Parathyroid adenoma (tissue), 2 donors: ENCODE data around the gene GSTT2B.
"Not testable (repeated sequence)": the region's sequence is repeated elsewhere in the genome, so short reads cannot be mapped to it uniquely, and the experiment has no call there.

ENCODE experiments used
- H2AFZ ChIP-seq: fragments of 300-600 bp; sonication (generic); one replicate; pipeline ENCODE4 v1.7.0; 2017; ENCODE audit warnings: antibody characterized with exemption, mild to moderate bottlenecking
- H3K27ac ChIP-seq: fragments of 300-600 bp; sonication (generic); one replicate; pipeline ENCODE4 v1.7.0; 2017
- H3K27me3 ChIP-seq: fragments of 300-600 bp; sonication (generic); one replicate; pipeline ENCODE4 v1.7.0; 2017; ENCODE audit warnings: low read length; ENCODE audit not compliant: control insufficient read depth, insufficient read depth
- H3K36me3 ChIP-seq: fragments of 300-600 bp; sonication (generic); one replicate; pipeline ENCODE4 v1.7.0; 2017; ENCODE audit warnings: low read length; ENCODE audit not compliant: control insufficient read depth, insufficient read depth
- H3K4me1 ChIP-seq: fragments of 300-600 bp; sonication (generic); one replicate; pipeline ENCODE4 v1.7.0; 2017; ENCODE audit warnings: control low read depth
- H3K4me2 ChIP-seq: fragments of 300-600 bp; sonication (generic); one replicate; pipeline ENCODE4 v1.7.0; 2017; ENCODE audit warnings: low read length
- H3K4me3 ChIP-seq: fragments of 300-600 bp; sonication (generic); one replicate; pipeline ENCODE4 v1.7.0; 2017; ENCODE audit warnings: low read depth, low read length
- H3K79me2 ChIP-seq: fragments of 300-600 bp; sonication (generic); one replicate; pipeline ENCODE4 v1.7.0; 2017; ENCODE audit warnings: control low read depth
- H3K9ac ChIP-seq: fragments of 300-600 bp; sonication (generic); one replicate; pipeline ENCODE4 v1.7.0; 2017; ENCODE audit warnings: mild to moderate bottlenecking
- H3K9me3 ChIP-seq: fragments of 300-600 bp; sonication (generic); one replicate; pipeline ENCODE4 v1.7.0; 2017; ENCODE audit warnings: low read length; ENCODE audit not compliant: control insufficient read depth
- CTCF ChIP-seq: fragments of 300-600 bp; sonication (generic); IDR thresholded peaks from one replicate; pipeline ENCODE4 v1.7.0; 2017; ENCODE audit warnings: antibody characterized with exemption, mild to moderate bottlenecking
- donor health status: primary hyperparathyroidism.

The GSTT2B gene

DNA sequence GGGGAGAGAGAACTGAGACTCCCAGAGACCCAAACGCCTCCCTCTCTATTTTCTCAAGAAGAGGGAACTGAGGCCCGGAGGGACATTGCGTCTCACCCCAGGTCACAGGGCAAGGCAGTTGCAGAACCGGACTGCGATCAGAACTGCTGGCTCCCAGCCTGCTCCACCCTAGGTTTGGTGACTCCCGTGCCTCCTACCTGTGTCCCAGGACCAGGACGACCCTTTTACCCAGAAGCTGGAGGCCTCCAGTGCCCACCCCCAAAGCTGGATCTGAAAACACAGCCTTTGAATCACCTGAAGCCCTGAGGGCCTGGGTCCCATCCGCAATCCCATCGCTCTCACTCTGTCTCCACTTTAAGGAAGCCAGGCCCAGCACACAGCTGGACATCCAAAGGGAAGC, 42.9 kb upstream of the GSTT2B start:
- H3K79me2 ChIP-seq, result no peaks in the 10 kb centered on the region
- no peak for TF ChIP-seq CTCF
- H2AFZ ChIP-seq, result no peak overlapping the region
- H3K4me2 ChIP-seq, result no peak overlapping the region
- no peaks in the 10 kb centered on the region for H3K9me3 ChIP-seq
- H3K9ac ChIP-seq, result no peak overlapping the region
- no peaks in the 10 kb centered on the region for H3K27me3 ChIP-seq
- H3K36me3 ChIP-seq, result no peaks in the 10 kb centered on the region
- H3K27ac ChIP-seq, result no peak overlapping the region
- no peaks in the 10 kb centered on the region for H3K4me1 ChIP-seq
- no peak overlapping the region for H3K4me3 ChIP-seq

- no peak overlapping the region for H3K27ac ChIP-seq
- H3K4me1 ChIP-seq, result no peaks in the 10 kb centered on the region
- no peak overlapping the region for H3K4me2 ChIP-seq
- H3K79me2 ChIP-seq, result no peaks in the 10 kb centered on the region
- no peak for TF ChIP-seq CTCF
- H3K9me3 ChIP-seq, result no peaks in the 10 kb centered on the region
- H3K4me3 ChIP-seq, result no peak overlapping the region
- H3K27me3 ChIP-seq, result no peaks in the 10 kb centered on the region
- H3K9ac ChIP-seq, result no peak overlapping the region
- H3K36me3 ChIP-seq, result no peaks in the 10 kb centered on the region
- no peak overlapping the region for H2AFZ ChIP-seq
These were observed 41.9 kb upstream of the GSTT2B start for GRCh38 chr22:24002851-24003250.

GRCh38 chr22:24002272-24002671, 41.3 kb upstream of the GSTT2B start:
- H3K27ac ChIP-seq, result no peak overlapping the region
- H3K27me3 ChIP-seq, result no peaks in the 10 kb centered on the region
- H3K4me3 ChIP-seq, result no peak overlapping the region
- no peak for TF ChIP-seq CTCF
- H3K4me1 ChIP-seq, result no peaks in the 10 kb centered on the region
- no peaks in the 10 kb centered on the region for H3K36me3 ChIP-seq
- no peak overlapping the region for H3K4me2 ChIP-seq
- no peak overlapping the region for H2AFZ ChIP-seq
- H3K9ac ChIP-seq, result no peak overlapping the region
- no peaks in the 10 kb centered on the region for H3K9me3 ChIP-seq
- no peaks in the 10 kb centered on the region for H3K79me2 ChIP-seq

GRCh38 chr22:24001314-24001713, 40.3 kb upstream of the GSTT2B start:
- H3K36me3 ChIP-seq, result no peaks in the 10 kb centered on the region
- H3K9me3 ChIP-seq, result no peaks in the 10 kb centered on the region
- no peak overlapping the region for H3K9ac ChIP-seq
- no peak for TF ChIP-seq CTCF
- H3K79me2 ChIP-seq, result no peaks in the 10 kb centered on the region
- no peak overlapping the region for H3K27ac ChIP-seq
- H3K4me1 ChIP-seq, result no peaks in the 10 kb centered on the region
- H3K27me3 ChIP-seq, result no peaks in the 10 kb centered on the region
- no peak overlapping the region for H2AFZ ChIP-seq
- no peak overlapping the region for H3K4me3 ChIP-seq
- no peak overlapping the region for H3K4me2 ChIP-seq

GRCh38 chr22:23999779-24000178, 38.8 kb upstream of the GSTT2B start:
- not testable (repeated sequence) for H3K4me2 ChIP-seq, H3K4me3 ChIP-seq, H3K9me3 ChIP-seq, H3K4me1 ChIP-seq, H3K27me3 ChIP-seq, H2AFZ ChIP-seq, H3K27ac ChIP-seq, H3K9ac ChIP-seq, H3K36me3 ChIP-seq, H3K79me2 ChIP-seq
